GM18499 (cell line): ENCODE measurements around the gene METTL15.
"Not testable (repeated sequence)": the region's sequence is repeated elsewhere in the genome, so short reads cannot be mapped to it uniquely, and the experiment has no call there.

Experiments
- ATAC-seq: cut with Tn5 transposase; IDR thresholded peaks from one replicate; pipeline ENCODE4 v1.9.1; 2021; ENCODE audit warnings: moderate number of reproducible peaks; ENCODE audit not compliant: insufficient read depth, unreplicated experiment

METTL15 gene

GRCh38 chr11:28366549-28367346 is 258.6 kb downstream of the METTL15 start:
- no peak for ATAC-seq

- ATAC-seq = not testable (repeated sequence)
Observed at GRCh38 chr11:28378095-28378494, 269.9 kb downstream of the METTL15 start.
